HG03469 (cell line): ENCODE results near the gene ENPP7.

Experiments
- ATAC-seq: cut with Tn5 transposase; IDR thresholded peaks from one replicate; pipeline ENCODE4 v1.9.1; 2021; ENCODE audit warnings: mild to moderate bottlenecking, moderate library complexity, moderate number of reproducible peaks; ENCODE audit not compliant: unreplicated experiment

Gene ENPP7

GRCh38 chr17:79730769-79731483, at the start of gene ENPP7:
ENPP7 (plus strand) TSS chr17:79730943; CDS start chr17:79731140, 197 bp downstream.
- no peak for ATAC-seq

GRCh38 chr17:79681101-79681621, 49.6 kb upstream of the ENPP7 start:
- ATAC-seq, result no peak

GRCh38 chr17:79681628-79682261, 49.0 kb upstream of the ENPP7 start:
- no peak for ATAC-seq

GRCh38 chr17:79683365-79683764, 47.4 kb upstream of the ENPP7 start:
- no peak for ATAC-seq

- ATAC-seq, result no peak
Observed at GRCh38 chr17:79684132-79684985, 46.4 kb upstream of the ENPP7 start.

GRCh38 chr17:79685121-79685520, 45.6 kb upstream of the ENPP7 start:
- ATAC-seq, result no peak

GRCh38 chr17:79686476-79686875, 44.3 kb upstream of the ENPP7 start:
- no peak for ATAC-seq

- ATAC-seq, result no peak
Observed at GRCh38 chr17:79690466-79690865, 40.3 kb upstream of the ENPP7 start.

GRCh38 chr17:79690988-79691836, 39.5 kb upstream of the ENPP7 start:
- ATAC-seq, result no peak

GRCh38 chr17:79691931-79692330, 38.8 kb upstream of the ENPP7 start:
- no peak for ATAC-seq

- no peak for ATAC-seq
Observed at GRCh38 chr17:79693419-79693818, 37.3 kb upstream of the ENPP7 start.

GRCh38 chr17:79695293-79695790, 35.4 kb upstream of the ENPP7 start:
- no peak for ATAC-seq

GRCh38 chr17:79695797-79696609, 34.7 kb upstream of the ENPP7 start:
- no peak for ATAC-seq

GRCh38 chr17:79696610-79696982, 34.1 kb upstream of the ENPP7 start:
- ATAC-seq, result no peak

- ATAC-seq, result no peak
Observed at GRCh38 chr17:79698146-79698846, 32.4 kb upstream of the ENPP7 start.

GRCh38 chr17:79699386-79700036, 31.2 kb upstream of the ENPP7 start:
- ATAC-seq, result no peak

GRCh38 chr17:79700592-79700991, 30.2 kb upstream of the ENPP7 start:
- ATAC-seq, result no peak

- ATAC-seq, result no peak
Observed at GRCh38 chr17:79702034-79702433, 28.7 kb upstream of the ENPP7 start.
